Nephron (organoid): ENCODE results near the gene GPR18.

ENCODE experiments used
- H3K27ac Mint-ChIP-seq, 3 experiments: 2 replicates each; pipeline ENCODE4 v1.8.0; 2020; ENCODE audit warnings: mixed read lengths in 3 of 3, mild to moderate bottlenecking in 2 of 3, moderate library complexity in 1 of 3
- H3K27me3 Mint-ChIP-seq: 2 replicates; pipeline ENCODE4 v1.8.0; 2021; ENCODE audit warnings: low read depth, mild to moderate bottlenecking, moderate library complexity, mixed read lengths
- H3K36me3 Mint-ChIP-seq: 2 replicates; pipeline ENCODE4 v1.8.0; 2020; ENCODE audit warnings: low read depth, mixed read lengths
- H3K4me1 Mint-ChIP-seq: 2 replicates; pipeline ENCODE4 v1.8.0; 2020; ENCODE audit warnings: mixed read lengths
- H3K4me3 Mint-ChIP-seq, 3 experiments: 2 replicates each; pipeline ENCODE4 v1.8.0; 2020; ENCODE audit warnings: mild to moderate bottlenecking in 3 of 3, mixed read lengths in 3 of 3, moderate library complexity in 2 of 3
- H3K9me3 Mint-ChIP-seq: 2 replicates; pipeline ENCODE4 v1.8.0; 2020; ENCODE audit warnings: mixed read lengths
- CTCF ChIP-seq, 3 experiments: fragments of 200-600 bp; sonication (generic); IDR thresholded peaks; one replicate each; pipeline ENCODE4 v1.5.0; 2021; ENCODE audit warnings: antibody characterized with exemption in 3 of 3; ENCODE audit not compliant: unreplicated experiment in 3 of 3

The GPR18 gene

GRCh38 chr13:99282264-99283231 is 24.4 kb upstream of the GPR18 start:
- Mint-ChIP-seq H3K4me3 (no peak overlapping the region), H3K27ac (peak overlapping the region in 1 of 3 experiments; percentile 52), H3K36me3 (peaks cover 13% of the 10 kb centered on the region), H3K27me3 (no peaks in the 10 kb centered on the region), H3K4me1 (peaks cover 44% of the 10 kb centered on the region), H3K9me3 (no peaks in the 10 kb centered on the region)
- no peak for TF ChIP-seq CTCF (IDR thresholded peaks at IDR 0.05; ENCODE audit: unreplicated experiment in 3 of 3)

- no peak overlapping the region for H3K4me3 Mint-ChIP-seq
- H3K4me1 Mint-ChIP-seq, result peaks cover 40% of the 10 kb centered on the region
- H3K9me3 Mint-ChIP-seq, result no peaks in the 10 kb centered on the region
- peaks cover 11% of the 10 kb centered on the region for H3K36me3 Mint-ChIP-seq
- H3K27ac Mint-ChIP-seq, result no peak overlapping the region
- TF ChIP-seq CTCF (IDR thresholded peaks at IDR 0.05; ENCODE audit: unreplicated experiment in 3 of 3), result no peak
- no peaks in the 10 kb centered on the region for H3K27me3 Mint-ChIP-seq
Measured at GRCh38 chr13:99281811-99282263, 23.7 kb upstream of the GPR18 start.

GRCh38 chr13:99280166-99280565 is 22.0 kb upstream of the GPR18 start:
- Mint-ChIP-seq H3K27me3 (no peaks in the 10 kb centered on the region), H3K27ac (peak overlapping the region; percentile 21 to 76 (median 71)), H3K4me1 (peaks cover 24% of the 10 kb centered on the region), H3K9me3 (no peaks in the 10 kb centered on the region), H3K36me3 (peaks cover 15% of the 10 kb centered on the region), H3K4me3 (no peak overlapping the region)
- TF ChIP-seq CTCF (IDR thresholded peaks at IDR 0.05; ENCODE audit: unreplicated experiment in 3 of 3), result no peak

GRCh38 chr13:99279637-99280036 is 21.5 kb upstream of the GPR18 start:
- Mint-ChIP-seq H3K36me3 (peaks cover 19% of the 10 kb centered on the region), H3K4me3 (no peak overlapping the region), H3K27me3 (no peaks in the 10 kb centered on the region), H3K4me1 (peaks cover 23% of the 10 kb centered on the region), H3K27ac (peak overlapping the region; percentile 21 to 76 (median 71)), H3K9me3 (no peaks in the 10 kb centered on the region)
- no peak for TF ChIP-seq CTCF (IDR thresholded peaks at IDR 0.05; ENCODE audit: unreplicated experiment in 3 of 3)

GRCh38 chr13:99278843-99279242 is 20.7 kb upstream of the GPR18 start:
- Mint-ChIP-seq H3K27me3 (no peaks in the 10 kb centered on the region), H3K27ac (no peak overlapping the region), H3K4me1 (peaks cover 18% of the 10 kb centered on the region), H3K36me3 (peaks cover 19% of the 10 kb centered on the region), H3K4me3 (no peak overlapping the region), H3K9me3 (no peaks in the 10 kb centered on the region)
- no peak for TF ChIP-seq CTCF (IDR thresholded peaks at IDR 0.05; ENCODE audit: unreplicated experiment in 3 of 3)
